ENCODE measurements around the gene USP1.

Gene USP1

DNA sequence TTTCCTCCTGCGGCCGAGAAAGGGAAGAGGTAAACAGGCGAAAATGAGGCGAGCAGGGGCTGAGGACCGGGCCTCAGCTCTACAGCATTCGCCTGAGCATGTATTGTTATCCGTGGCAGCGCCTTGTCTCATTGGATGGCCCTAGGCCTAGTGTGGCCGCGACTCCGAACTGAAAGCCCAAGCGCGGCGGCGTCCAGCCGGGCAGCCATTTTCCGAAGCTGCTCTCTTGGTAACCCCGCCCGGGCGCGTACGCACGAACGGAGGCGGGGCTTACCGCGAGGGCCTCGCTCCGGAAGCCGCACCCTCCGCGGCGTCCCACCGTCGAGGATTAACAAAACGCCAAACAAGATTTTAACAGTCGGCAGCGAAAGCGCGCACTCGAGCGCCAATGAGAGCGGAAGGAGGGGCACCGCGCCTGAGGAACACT lies 797 bp upstream of the USP1 start:
- no peak for TF ChIP-seq CTCF (IDR thresholded peaks at IDR 0.05)
- TF ChIP-seq ZFX (IDR thresholded peaks at IDR 0.05; ENCODE audit: borderline replicate concordance): no peak
- peak overlapping the region; percentile 100 for H3K27ac ChIP-seq

GRCh38 chr1:62437273-62437940 lies 558 bp downstream of the USP1 start:
- peak overlapping the region; percentile 100 for H3K27ac ChIP-seq
- TF ChIP-seq ZFX (IDR thresholded peaks at IDR 0.05; ENCODE audit: borderline replicate concordance): no peak
- TF ChIP-seq CTCF (IDR thresholded peaks at IDR 0.05): no peak

DNA sequence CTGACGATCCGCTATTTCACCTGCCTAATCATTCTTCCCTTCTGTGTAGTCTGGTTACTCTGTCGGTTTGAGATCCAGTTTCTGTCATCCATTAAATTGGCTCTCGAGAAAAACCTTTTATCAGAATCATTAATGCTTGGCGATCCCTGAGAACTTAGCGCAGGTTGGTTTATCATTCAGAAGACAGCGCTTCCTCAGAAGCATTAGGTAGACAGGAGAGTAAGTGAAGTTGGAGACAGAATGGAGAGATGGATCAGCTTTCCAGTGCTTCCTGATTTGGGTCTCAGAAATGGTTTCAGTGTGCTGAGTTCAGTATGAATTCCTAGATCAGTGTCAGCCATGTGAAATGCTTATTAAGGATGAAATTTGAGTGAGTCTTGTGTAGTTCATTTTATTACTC lies 1.3 kb downstream of the USP1 start:
- peak overlapping the region; percentile 100 for H3K27ac ChIP-seq
- no peak for TF ChIP-seq ZFX (IDR thresholded peaks at IDR 0.05; ENCODE audit: borderline replicate concordance)
- TF ChIP-seq CTCF (IDR thresholded peaks at IDR 0.05): no peak

DNA sequence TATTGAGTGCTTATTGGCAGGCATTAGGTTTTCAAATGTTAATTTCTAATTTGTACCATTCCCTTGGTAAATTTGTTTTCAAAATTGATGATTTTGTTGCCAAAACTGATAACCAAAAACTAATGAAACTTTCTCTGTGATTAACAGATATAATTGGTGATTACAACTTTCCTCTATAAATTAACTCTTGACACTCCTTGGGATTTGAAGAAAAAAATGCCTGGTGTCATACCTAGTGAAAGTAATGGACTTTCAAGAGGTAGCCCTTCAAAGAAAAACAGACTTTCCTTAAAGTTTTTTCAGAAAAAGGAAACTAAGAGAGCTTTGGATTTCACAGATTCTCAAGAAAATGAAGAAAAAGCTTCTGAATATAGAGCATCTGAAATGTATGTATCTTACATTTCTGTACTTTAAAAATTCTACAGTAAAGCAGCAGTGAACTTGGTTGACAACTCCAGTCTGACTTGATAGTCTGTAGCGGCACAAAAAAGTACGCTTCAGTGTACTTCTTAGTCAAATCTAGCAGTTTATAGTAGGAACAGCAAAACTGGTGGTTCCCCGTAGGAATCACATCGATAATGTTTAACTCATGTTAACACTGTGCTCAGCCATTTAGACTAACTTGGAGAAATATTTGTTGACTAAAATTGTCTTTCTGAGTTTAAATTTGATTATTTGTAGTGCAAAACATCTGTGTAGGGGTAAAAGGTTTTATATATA lies 3.0 kb downstream of the USP1 start:
- TF ChIP-seq ZFX (IDR thresholded peaks at IDR 0.05; ENCODE audit: borderline replicate concordance): no peak
- TF ChIP-seq CTCF (IDR thresholded peaks at IDR 0.05): no peak
- no peak overlapping the region for H3K27ac ChIP-seq

GRCh38 chr1:62444701-62445100 lies 7.9 kb downstream of the USP1 start:
- TF ChIP-seq CTCF (IDR thresholded peaks at IDR 0.05): no peak
- no peak for TF ChIP-seq ZFX (IDR thresholded peaks at IDR 0.05; ENCODE audit: borderline replicate concordance)
- H3K27ac ChIP-seq: no peak overlapping the region

GRCh38 chr1:62448221-62448933 lies 11.5 kb downstream of the USP1 start:
- no peak overlapping the region for H3K27ac ChIP-seq
- TF ChIP-seq CTCF (IDR thresholded peaks at IDR 0.05) (no peak), ZFX (IDR thresholded peaks at IDR 0.05; ENCODE audit: borderline replicate concordance) (no peak)

- TF ChIP-seq ZFX (IDR thresholded peaks at IDR 0.05; ENCODE audit: borderline replicate concordance): no peak
- TF ChIP-seq CTCF (IDR thresholded peaks at IDR 0.05): no peak
- H3K27ac ChIP-seq: no peak overlapping the region
Observed at GRCh38 chr1:62450301-62450700, 13.5 kb downstream of the USP1 start.

Measured in 22Rv1 (cell line).